HepG2 (cell line): ENCODE results near the gene WIZ. TPM values are rescaled to one million over a fixed set of nuclear protein-coding genes. Genes with fewer than 3 reads are reported as not detected.

Experiments
- ATAC-seq: fragments of 200-7000 bp; cut with Tn5 transposase; 3 replicates; pipeline ENCODE4 v1.9.1; 2020; ENCODE audit warnings: mild to moderate bottlenecking, moderate library complexity
- BruUV-seq: library from RNA; stranded (reverse); fragments of 400-500 nt; replicated peaks from 2 replicates; lab custom pipeline; 2021; lab: Mats Ljungman, UMichigan
- CTCF ChIA-PET: fragments of 300-600 bp; formaldehyde crosslinking; extraction: SDS; loops from one replicate; lab custom pipeline; 2021; ENCODE audit warnings: low total read pairs, inconsistent platforms, low intra/inter-chr PET ratio; lab: Yijun Ruan, JAX
- POLR2A ChIA-PET: fragments of 350-600 bp; sonication (Branson Sonifier 250); formaldehyde crosslinking; loops from one replicate; lab custom pipeline; 2020; ENCODE audit warnings: antibody characterized with exemption, inconsistent platforms; lab: Yijun Ruan, JAX
- DNase-seq: peaks from one replicate; pipeline ENCODE4 v3.0.0-alpha.2; 2015; ENCODE audit warnings: low spot score
- FAIRE-seq: peaks from 3 replicates; lab custom pipeline; 2011; peaks lifted over from hg19 to GRCh38; lab: Jason Lieb, UNC
- H2AFZ ChIP-seq: one replicate; pipeline ENCODE4 v1.6.1; 2011; ENCODE audit warnings: low read length, inconsistent platforms
- H3K27ac ChIP-seq: fragments of 300-600 bp; 3 replicates; pipeline ENCODE4 v1.8.0; 2011; ENCODE audit warnings: mixed run types, mild to moderate bottlenecking, mixed read lengths, low read length, inconsistent platforms; ENCODE audit not compliant: insufficient read depth; ENCODE audit errors: extremely low read length
- H3K27me3 ChIP-seq, 2 experiments: fragments of 200-600 bp in 1 of 2; 2 replicates in 1 of 2; 3 replicates in 1 of 2; pipeline versions ENCODE4 v1.6.0 to v1.8.0; 2011; ENCODE audit warnings: low read length in 2 of 2, mild to moderate bottlenecking in 2 of 2, moderate library complexity in 2 of 2, inconsistent platforms in 1 of 2; ENCODE audit not compliant: insufficient read depth in 2 of 2, control insufficient read depth in 1 of 2
- H3K36me3 ChIP-seq, 2 experiments: fragments of 200-600 bp in 1 of 2; replicated peaks in 1 of 2; 2 replicates in 1 of 2; 3 replicates in 1 of 2; pipeline versions ENCODE4 v1.5.1 to v1.8.0; 2011; ENCODE audit warnings: low read length in 2 of 2, inconsistent platforms in 1 of 2; ENCODE audit not compliant: insufficient read depth in 2 of 2, control insufficient read depth in 1 of 2
- H3K4me1 ChIP-seq: 2 replicates; pipeline ENCODE4 v1.5.1; 2012; ENCODE audit warnings: low read length, inconsistent platforms; ENCODE audit not compliant: insufficient read depth
- H3K4me2 ChIP-seq: 2 replicates; pipeline ENCODE4 v1.6.0; 2011; ENCODE audit warnings: low read depth, low read length, inconsistent platforms
- H3K4me3 ChIP-seq, 3 experiments: fragments of 200-600 bp in 1 of 3; sonication (generic), shearing (Covaris generic) in 1 of 3; replicated peaks in 1 of 3; 2 replicates each; pipeline ENCODE4 v1.5.1; 2011 to 2016; ENCODE audit warnings: low read length in 3 of 3, inconsistent platforms in 2 of 3, low read depth in 2 of 3, mild to moderate bottlenecking in 2 of 3, control low read depth in 1 of 3, mixed read lengths in 1 of 3; ENCODE audit not compliant: insufficient read depth in 1 of 3
- H3K79me2 ChIP-seq: one replicate; pipeline ENCODE4 v1.6.1; 2011; ENCODE audit warnings: low read length, inconsistent platforms; ENCODE audit not compliant: insufficient read depth
- H3K9ac ChIP-seq: 2 replicates; pipeline ENCODE4 v1.6.0; 2011; ENCODE audit warnings: mild to moderate bottlenecking, low read depth, low read length, inconsistent platforms; ENCODE audit not compliant: insufficient read depth
- H3K9me3 ChIP-seq: 2 replicates; pipeline ENCODE4 v1.5.1; 2012; ENCODE audit warnings: mild to moderate bottlenecking, low read length
- H4K20me1 ChIP-seq: 2 replicates; pipeline ENCODE4 v1.6.0; 2011; ENCODE audit warnings: inconsistent platforms, mild to moderate bottlenecking, low read length, moderate library complexity; ENCODE audit not compliant: insufficient read depth
- CENPX ChIP-seq: sonication (generic); formaldehyde crosslinking; IDR thresholded peaks from 2 replicates; pipeline ENCODE4 v1.9.0; 2021; ENCODE audit warnings: mild to moderate bottlenecking, missing genetic modification reagents, moderate library complexity
- GPN1 ChIP-seq: sonication (generic); formaldehyde crosslinking; IDR thresholded peaks from 2 replicates; pipeline ENCODE4 v1.5.1; 2020; ENCODE audit warnings: missing genetic modification reagents, borderline replicate concordance
- HMGA1 ChIP-seq: sonication (generic); formaldehyde crosslinking; conservative IDR thresholded peaks from 2 replicates; pipeline ENCODE4 v1.4.0; 2020; ENCODE audit warnings: missing genetic modification reagents
- PAF1 ChIP-seq: IDR thresholded peaks from 2 replicates; pipeline ENCODE4 v1.6.1; 2016; ENCODE audit warnings: missing genetic modification reagents, missing compliant biosample characterization
- SPEN ChIP-seq: sonication (generic); formaldehyde crosslinking; IDR thresholded peaks from 2 replicates; pipeline ENCODE4 v1.5.1; 2020; ENCODE audit warnings: low read depth, mild to moderate bottlenecking, missing genetic modification reagents
- SRF ChIP-seq: IDR thresholded peaks from 2 replicates; pipeline ENCODE4 v1.6.1; 2011; ENCODE audit warnings: mild to moderate bottlenecking, low read depth, low read length, moderate library complexity
- YEATS2 ChIP-seq: sonication (generic); formaldehyde crosslinking; IDR thresholded peaks from 2 replicates; pipeline ENCODE4 v1.4.0; 2020; ENCODE audit warnings: missing genetic modification reagents, borderline replicate concordance
- ZC3H13 ChIP-seq: sonication (generic); formaldehyde crosslinking; IDR thresholded peaks from 2 replicates; pipeline ENCODE4 v1.8.1; 2023; ENCODE audit warnings: mild to moderate bottlenecking, missing genetic modification reagents, moderate library complexity
- ZNF431 ChIP-seq: sonication (generic); formaldehyde crosslinking; IDR thresholded peaks from 2 replicates; pipeline ENCODE4 v1.9.0; 2022; ENCODE audit warnings: missing genetic modification reagents, low read depth, mild to moderate bottlenecking, borderline replicate concordance
- ZNF510 ChIP-seq: sonication (generic); formaldehyde crosslinking; IDR thresholded peaks from 2 replicates; pipeline ENCODE4 v1.4.0; 2020; ENCODE audit warnings: low read depth, mild to moderate bottlenecking, missing genetic modification reagents
- WGBS: methylation state at CpG from one replicate; pipeline ENCODE4 v1.1.6; 2017; ENCODE audit warnings: low lambda C conversion rate; 5-methylcytosine and 5-hydroxymethylcytosine counted together
- in situ Hi-C: cut with HindIII; loops from 2 replicates; pipeline ENCODE4 v1.10.0; 2017; ENCODE audit warnings: low pct_unique_long_range_greater_than_20kb; ENCODE audit not compliant: extremely low pct_ligation_motif_present
- intact Hi-C: fragments of 100-400 bp; cut with micrococcal nuclease; formaldehyde crosslinking; loops from one replicate; pipeline ENCODE4 v1.10.0; 2022; ENCODE audit not compliant: unreplicated experiment
- polyA plus RNA-seq, 8 experiments: library from polyadenylated mRNA; depleted of rRNA in 3 of 8; stranded (reverse) in 7 of 8; unstranded in 1 of 8; fragments of >200 nt; fragmentation: Illumina TruSeq in 4 of 8; extraction: Trizol in 4 of 8; gene quantifications; 2 replicates each; pipeline versions ENCODE4 v1.2.1 to v1.2.3, GENCODE V29; 2011 to 2016; ENCODE audit warnings: low read depth in 4 of 8, missing spikeins in 1 of 8, mixed read lengths in 1 of 8; ENCODE audit not compliant: insufficient read depth in 1 of 8
- total RNA-seq, 5 experiments: library from RNA; depleted of rRNA; stranded (reverse); fragments of >200 nt; fragmentation: Illumina TruSeq; extraction: Trizol; gene quantifications; 2 replicates each; pipeline ENCODE4 v1.2.3, GENCODE V29; 2016; ENCODE audit warnings: low read depth in 1 of 5
- TF ChIP-seq, protein P1 (sequence below): sonication (generic); formaldehyde crosslinking; IDR thresholded peaks from 2 replicates; pipeline ENCODE4 v1.4.0; 2020; ENCODE audit warnings: mild to moderate bottlenecking, missing genetic modification reagents
- TF ChIP-seq, protein P2 (sequence below): sonication (generic); formaldehyde crosslinking; IDR thresholded peaks from 2 replicates; pipeline ENCODE4 v1.5.1; 2020; ENCODE audit warnings: mild to moderate bottlenecking, moderate library complexity, missing genetic modification reagents

The WIZ gene
- total and polyA plus RNA-seq, 2 of the 13 experiments (the other 11 are each of a cell fraction or from before 2014, with no cell fraction given) = 4.7 to 4.8 TPM

DNA sequence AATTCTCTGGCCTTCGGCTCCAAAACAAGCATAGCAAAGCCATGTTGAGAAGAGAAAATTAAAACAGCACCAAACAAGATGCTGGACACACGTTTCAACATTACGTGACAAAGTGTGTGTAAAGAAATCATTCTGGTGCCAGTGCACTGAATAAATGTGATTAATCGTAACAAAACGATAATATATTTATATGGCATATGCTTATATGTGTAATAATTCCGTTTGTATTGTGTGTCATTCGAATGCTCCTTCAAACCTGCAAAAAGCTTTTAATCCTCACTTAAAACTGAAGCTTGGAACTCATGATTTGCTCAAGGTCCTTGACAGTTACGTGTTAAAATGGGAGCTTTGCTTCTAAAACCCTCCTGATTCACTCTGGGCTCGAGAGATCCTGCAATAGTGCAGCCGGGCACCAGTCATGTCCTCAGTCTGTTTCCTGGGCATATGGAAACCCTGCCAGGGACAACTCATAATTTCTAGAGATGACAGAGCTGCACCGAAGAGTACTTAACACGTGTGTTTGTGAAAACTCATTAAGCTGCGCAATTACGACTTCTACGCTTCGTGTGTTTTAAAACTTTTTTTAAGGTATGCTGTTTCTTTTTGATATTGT lies 30.2 kb downstream of the WIZ start (continued):
- peak; percentile 41; the same call in 1 of the 2 replicates for TF ChIP-seq ZC3H13 (CRISPR knock-in tag)
- TF ChIP-seq YEATS2 = no peak
- 0 out of 2 replicates have a peak, but pooled peaks have one; percentile 39 for TF ChIP-seq PAF1
- TF ChIP-seq CENPX (CRISPR knock-in tag) = no peak

DNA sequence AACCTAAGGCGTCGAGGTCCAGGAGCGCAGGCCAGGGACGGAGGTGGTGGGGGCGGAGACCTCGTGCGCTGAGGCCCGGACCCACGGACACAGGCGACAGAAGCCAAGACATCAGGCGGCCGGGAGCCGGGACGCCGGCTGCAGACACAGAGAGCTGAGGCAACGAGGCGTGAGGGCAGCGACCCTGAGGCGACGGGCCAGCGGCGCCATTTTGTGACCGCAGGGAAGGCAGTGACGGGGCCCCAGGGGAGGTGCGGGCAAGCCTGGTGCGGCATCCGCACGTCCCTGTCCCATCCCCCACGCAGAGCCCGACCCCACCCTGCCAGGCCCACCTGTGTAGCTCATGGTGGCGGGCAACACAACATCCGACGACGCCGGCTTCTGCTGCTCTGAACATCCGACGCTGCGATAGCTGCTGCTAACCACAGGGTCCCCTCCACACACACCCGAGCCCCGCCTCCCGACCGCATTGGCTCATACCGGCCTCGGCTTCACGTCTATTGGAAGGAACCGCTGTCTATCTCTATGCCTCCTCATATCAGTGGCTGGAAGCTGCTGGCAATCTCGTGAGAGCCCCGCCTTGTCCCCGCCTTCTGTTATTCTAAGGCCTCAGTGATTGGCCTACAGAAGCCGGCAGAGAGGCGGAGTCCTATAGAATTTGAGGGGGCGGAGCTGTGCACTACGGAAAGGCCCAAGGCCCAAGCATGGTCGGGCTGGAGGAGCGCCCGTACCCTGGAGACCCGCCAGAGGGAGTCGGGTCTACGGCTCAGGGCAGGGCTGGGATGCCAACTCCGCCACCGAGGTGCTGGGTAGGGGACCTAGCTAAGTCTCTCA lies 31.0 kb downstream of the WIZ start, which contains the start of gene AKAP8L:
AKAP8L (minus strand) TSS at position 410 of the 834 bp plus-strand sequence; CDS start at position 345, 65 bp downstream.
- H3K4me1 ChIP-seq = peaks cover 34% of the 10 kb centered on the region
- H4K20me1 ChIP-seq = peaks cover 13% of the 10 kb centered on the region; the same call in 1 of the 2 replicates
- H3K27me3 ChIP-seq = no peaks in the 10 kb centered on the region; a peak in 1 of 5 replicates
- CTCF ChIA-PET = interaction anchor here (3.0 kb wide), 1 partner anchor 138 kb away, joined by 35 read pairs; no protein-coding TSS in a partner anchor
- no peaks in the 10 kb centered on the region; the same call in 1 of the 2 replicates for H3K9me3 ChIP-seq
- peaks cover 45% of the 10 kb centered on the region for H3K79me2 ChIP-seq
- POLR2A ChIA-PET = interaction anchor here (0.7 to 4.0 kb wide), 23 partner anchors 9 to 293 kb away, joined by 3 to 67 read pairs (median 4); partner anchors contain the start of genes AKAP8, BRD4 and PGLYRP2
- peak; percentile 87 for FAIRE-seq
- peak; percentile 99 for DNase-seq
- in situ Hi-C loops (no loop called here), intact Hi-C loops (loop anchor here (1.0 to 5.0 kb wide), 2 partner anchors 138 to 156 kb away; no protein-coding TSS in a partner anchor)
- WGBS = 4% methylated on average over 16 of the region's 61 CpGs
- BruUV-seq = no TSS peak
- H3K9ac ChIP-seq = peak within 1 kb of the TSS; percentile 98
- peak within 1 kb of the TSS; percentile 81 for H3K27ac ChIP-seq
- no peak within 1 kb of the TSS for H2AFZ ChIP-seq
- peak within 1 kb of the TSS; percentile 84 to 97 (median 85) for H3K4me3 ChIP-seq
- peak; percentile 98 for ATAC-seq
- H3K4me2 ChIP-seq = peak within 1 kb of the TSS; percentile 90
- peaks cover 9 to 11% of the 10 kb centered on the region in 2 experiments; a peak in 3 of 5 replicates for H3K36me3 ChIP-seq
- TF ChIP-seq, protein P1, sequence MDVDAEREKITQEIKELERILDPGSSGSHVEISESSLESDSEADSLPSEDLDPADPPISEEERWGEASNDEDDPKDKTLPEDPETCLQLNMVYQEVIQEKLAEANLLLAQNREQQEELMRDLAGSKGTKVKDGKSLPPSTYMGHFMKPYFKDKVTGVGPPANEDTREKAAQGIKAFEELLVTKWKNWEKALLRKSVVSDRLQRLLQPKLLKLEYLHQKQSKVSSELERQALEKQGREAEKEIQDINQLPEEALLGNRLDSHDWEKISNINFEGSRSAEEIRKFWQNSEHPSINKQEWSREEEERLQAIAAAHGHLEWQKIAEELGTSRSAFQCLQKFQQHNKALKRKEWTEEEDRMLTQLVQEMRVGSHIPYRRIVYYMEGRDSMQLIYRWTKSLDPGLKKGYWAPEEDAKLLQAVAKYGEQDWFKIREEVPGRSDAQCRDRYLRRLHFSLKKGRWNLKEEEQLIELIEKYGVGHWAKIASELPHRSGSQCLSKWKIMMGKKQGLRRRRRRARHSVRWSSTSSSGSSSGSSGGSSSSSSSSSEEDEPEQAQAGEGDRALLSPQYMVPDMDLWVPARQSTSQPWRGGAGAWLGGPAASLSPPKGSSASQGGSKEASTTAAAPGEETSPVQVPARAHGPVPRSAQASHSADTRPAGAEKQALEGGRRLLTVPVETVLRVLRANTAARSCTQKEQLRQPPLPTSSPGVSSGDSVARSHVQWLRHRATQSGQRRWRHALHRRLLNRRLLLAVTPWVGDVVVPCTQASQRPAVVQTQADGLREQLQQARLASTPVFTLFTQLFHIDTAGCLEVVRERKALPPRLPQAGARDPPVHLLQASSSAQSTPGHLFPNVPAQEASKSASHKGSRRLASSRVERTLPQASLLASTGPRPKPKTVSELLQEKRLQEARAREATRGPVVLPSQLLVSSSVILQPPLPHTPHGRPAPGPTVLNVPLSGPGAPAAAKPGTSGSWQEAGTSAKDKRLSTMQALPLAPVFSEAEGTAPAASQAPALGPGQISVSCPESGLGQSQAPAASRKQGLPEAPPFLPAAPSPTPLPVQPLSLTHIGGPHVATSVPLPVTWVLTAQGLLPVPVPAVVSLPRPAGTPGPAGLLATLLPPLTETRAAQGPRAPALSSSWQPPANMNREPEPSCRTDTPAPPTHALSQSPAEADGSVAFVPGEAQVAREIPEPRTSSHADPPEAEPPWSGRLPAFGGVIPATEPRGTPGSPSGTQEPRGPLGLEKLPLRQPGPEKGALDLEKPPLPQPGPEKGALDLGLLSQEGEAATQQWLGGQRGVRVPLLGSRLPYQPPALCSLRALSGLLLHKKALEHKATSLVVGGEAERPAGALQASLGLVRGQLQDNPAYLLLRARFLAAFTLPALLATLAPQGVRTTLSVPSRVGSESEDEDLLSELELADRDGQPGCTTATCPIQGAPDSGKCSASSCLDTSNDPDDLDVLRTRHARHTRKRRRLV (CRISPR knock-in tag) = peak; percentile 60; the same call in 1 of the 2 replicates
- TF ChIP-seq SPEN (CRISPR knock-in tag) (peak; percentile 58; the same call in 1 of the 2 replicates), ZNF510 (CRISPR knock-in tag) (peak; percentile 83; the same call in 1 of the 2 replicates), SRF (no peak), ZNF431 (CRISPR knock-in tag) (no peak), HMGA1 (CRISPR knock-in tag) (no peak), GPN1 (peak; percentile 52; the same call in 1 of the 2 replicates)
- TF ChIP-seq, protein P2, sequence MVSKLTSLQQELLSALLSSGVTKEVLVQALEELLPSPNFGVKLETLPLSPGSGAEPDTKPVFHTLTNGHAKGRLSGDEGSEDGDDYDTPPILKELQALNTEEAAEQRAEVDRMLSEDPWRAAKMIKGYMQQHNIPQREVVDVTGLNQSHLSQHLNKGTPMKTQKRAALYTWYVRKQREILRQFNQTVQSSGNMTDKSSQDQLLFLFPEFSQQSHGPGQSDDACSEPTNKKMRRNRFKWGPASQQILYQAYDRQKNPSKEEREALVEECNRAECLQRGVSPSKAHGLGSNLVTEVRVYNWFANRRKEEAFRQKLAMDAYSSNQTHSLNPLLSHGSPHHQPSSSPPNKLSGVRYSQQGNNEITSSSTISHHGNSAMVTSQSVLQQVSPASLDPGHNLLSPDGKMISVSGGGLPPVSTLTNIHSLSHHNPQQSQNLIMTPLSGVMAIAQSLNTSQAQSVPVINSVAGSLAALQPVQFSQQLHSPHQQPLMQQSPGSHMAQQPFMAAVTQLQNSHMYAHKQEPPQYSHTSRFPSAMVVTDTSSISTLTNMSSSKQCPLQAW (CRISPR knock-in tag) = peak; percentile 52
